K562 (cell line): ENCODE results near the gene DTNBP1. TPM values are rescaled to one million over a fixed set of nuclear protein-coding genes. Genes with fewer than 3 reads are reported as not detected.
A peak's percentile ranks its signal among the peaks of the same experiment; 100 is the strongest.

ENCODE experiments used
- ARID1B ChIP-seq: fragments of 450-650 bp; IDR thresholded peaks from 2 replicates; pipeline ENCODE4 v1.6.1; 2016; ENCODE audit warnings: antibody characterized with exemption, mild to moderate bottlenecking, inconsistent platforms
- CSDE1 ChIP-seq, 2 experiments: fragments of 450-650 bp; IDR thresholded peaks; 2 replicates each; pipeline ENCODE4 v1.6.1; 2016; ENCODE audit warnings: mild to moderate bottlenecking in 1 of 2
- FOSL1 ChIP-seq: fragments of 200-800 bp; sonication (Bioruptor generic); conservative IDR thresholded peaks from 2 replicates; pipeline ENCODE4 v1.6.1; 2016; ENCODE audit warnings: missing genetic modification characterization, missing compliant biosample characterization
- FOXA3 ChIP-seq, 2 experiments: fragments of 450-650 bp in 1 of 2; sonication (generic) in 1 of 2; formaldehyde crosslinking; IDR thresholded peaks in 1 of 2; conservative IDR thresholded peaks in 1 of 2; 2 replicates each; pipeline versions ENCODE4 v1.4.0 to v1.8.0; 2020 to 2022; ENCODE audit warnings: mild to moderate bottlenecking in 2 of 2, missing genetic modification reagents in 1 of 2
- GTF2B ChIP-seq: IDR thresholded peaks from 2 replicates; pipeline ENCODE4 v1.6.1; 2011; ENCODE audit not compliant: insufficient read length; ENCODE audit errors: extremely low read depth
- HDAC3 ChIP-seq: fragments of 450-650 bp; IDR thresholded peaks from 2 replicates; pipeline ENCODE4 v1.6.1; 2018; ENCODE audit warnings: borderline replicate concordance, mild to moderate bottlenecking, moderate library complexity; ENCODE audit not compliant: partially characterized antibody
- KDM2B ChIP-seq: fragments of 250-450 bp; sonication (Bioruptor Pico); IDR thresholded peaks from 2 replicates; pipeline ENCODE4 v1.8.0; 2021; ENCODE audit warnings: mild to moderate bottlenecking, moderate library complexity
- NFRKB ChIP-seq: fragments of 450-650 bp; IDR thresholded peaks from 2 replicates; pipeline ENCODE4 v1.6.1; 2016; ENCODE audit warnings: low read depth
- PTTG1 ChIP-seq: fragments of 450-650 bp; IDR thresholded peaks from 2 replicates; pipeline ENCODE4 v1.6.1; 2016; ENCODE audit warnings: low read depth, mild to moderate bottlenecking, missing genetic modification characterization, missing compliant biosample characterization
- SMARCB1 ChIP-seq: IDR thresholded peaks from 2 replicates; pipeline ENCODE4 v1.6.1; 2011; ENCODE audit warnings: improper control_type of control experiment, low read depth; ENCODE audit not compliant: insufficient read length
- ZNF347 ChIP-seq: fragments of 450-650 bp; formaldehyde crosslinking; IDR thresholded peaks from 2 replicates; pipeline ENCODE4 v1.4.0; 2020; ENCODE audit warnings: low read depth, mild to moderate bottlenecking, moderate library complexity
- ZNF57 ChIP-seq: fragments of 450-650 bp; formaldehyde crosslinking; IDR thresholded peaks from 2 replicates; pipeline ENCODE4 v1.4.0; 2020; ENCODE audit warnings: mild to moderate bottlenecking, moderate library complexity
- polyA plus RNA-seq, 8 experiments: library from polyadenylated mRNA; depleted of rRNA in 4 of 8; stranded (reverse) in 5 of 8; unstranded in 3 of 8; fragments of >200 nt; fragmentation: Nextera tagmentation in 2 of 8; fragmentation: Illumina TruSeq in 1 of 8; extraction: Ambion mirVana in 2 of 8; extraction: Trizol in 1 of 8; gene quantifications; 2 replicates each; pipeline versions ENCODE4 v1.2.1 to v1.2.3, GENCODE V29; 2011 to 2014; ENCODE audit warnings: inconsistent platforms in 1 of 8, missing spikeins in 1 of 8
- total RNA-seq, 7 experiments: library from RNA; depleted of rRNA in 6 of 7; stranded (reverse); fragments of >200 nt in 6 of 7; fragmentation: Illumina TruSeq in 2 of 7; extraction: Trizol in 2 of 7; gene quantifications; 2 replicates each; pipeline versions ENCODE4 v1.2.1 to v1.2.3, GENCODE V29; 2011 to 2021; ENCODE audit warnings: low replicate concordance in 1 of 7
- TF ChIP-seq, protein P1 (sequence below), 2 experiments: fragments of 450-650 bp in 1 of 2; sonication (generic) in 1 of 2; formaldehyde crosslinking in 1 of 2; IDR thresholded peaks; 2 replicates each; pipeline versions ENCODE4 v1.7.1 to v1.9.0; 2016 to 2022; ENCODE audit warnings: inconsistent platforms in 1 of 2, mild to moderate bottlenecking in 1 of 2, missing genetic modification reagents in 1 of 2
- TF ChIP-seq, protein P2 (sequence below): sonication (generic); formaldehyde crosslinking; IDR thresholded peaks from 2 replicates; pipeline ENCODE4 v1.8.1; 2022; ENCODE audit warnings: missing genetic modification reagents

Gene DTNBP1
- total and polyA plus RNA-seq, 9 of the 15 experiments (the other 6 are each of a cell fraction or from before 2014, with no cell fraction given), result 16.7 to 54.5 (median 21.4) TPM

- TF ChIP-seq NFRKB, result peak; percentile 89; the same call in 1 of the 2 replicates
- TF ChIP-seq SMARCB1, result peak; percentile 96
- peak; percentile 35; the same call in 1 of the 2 replicates for TF ChIP-seq FOSL1 (tag)
- TF ChIP-seq, protein P1, sequence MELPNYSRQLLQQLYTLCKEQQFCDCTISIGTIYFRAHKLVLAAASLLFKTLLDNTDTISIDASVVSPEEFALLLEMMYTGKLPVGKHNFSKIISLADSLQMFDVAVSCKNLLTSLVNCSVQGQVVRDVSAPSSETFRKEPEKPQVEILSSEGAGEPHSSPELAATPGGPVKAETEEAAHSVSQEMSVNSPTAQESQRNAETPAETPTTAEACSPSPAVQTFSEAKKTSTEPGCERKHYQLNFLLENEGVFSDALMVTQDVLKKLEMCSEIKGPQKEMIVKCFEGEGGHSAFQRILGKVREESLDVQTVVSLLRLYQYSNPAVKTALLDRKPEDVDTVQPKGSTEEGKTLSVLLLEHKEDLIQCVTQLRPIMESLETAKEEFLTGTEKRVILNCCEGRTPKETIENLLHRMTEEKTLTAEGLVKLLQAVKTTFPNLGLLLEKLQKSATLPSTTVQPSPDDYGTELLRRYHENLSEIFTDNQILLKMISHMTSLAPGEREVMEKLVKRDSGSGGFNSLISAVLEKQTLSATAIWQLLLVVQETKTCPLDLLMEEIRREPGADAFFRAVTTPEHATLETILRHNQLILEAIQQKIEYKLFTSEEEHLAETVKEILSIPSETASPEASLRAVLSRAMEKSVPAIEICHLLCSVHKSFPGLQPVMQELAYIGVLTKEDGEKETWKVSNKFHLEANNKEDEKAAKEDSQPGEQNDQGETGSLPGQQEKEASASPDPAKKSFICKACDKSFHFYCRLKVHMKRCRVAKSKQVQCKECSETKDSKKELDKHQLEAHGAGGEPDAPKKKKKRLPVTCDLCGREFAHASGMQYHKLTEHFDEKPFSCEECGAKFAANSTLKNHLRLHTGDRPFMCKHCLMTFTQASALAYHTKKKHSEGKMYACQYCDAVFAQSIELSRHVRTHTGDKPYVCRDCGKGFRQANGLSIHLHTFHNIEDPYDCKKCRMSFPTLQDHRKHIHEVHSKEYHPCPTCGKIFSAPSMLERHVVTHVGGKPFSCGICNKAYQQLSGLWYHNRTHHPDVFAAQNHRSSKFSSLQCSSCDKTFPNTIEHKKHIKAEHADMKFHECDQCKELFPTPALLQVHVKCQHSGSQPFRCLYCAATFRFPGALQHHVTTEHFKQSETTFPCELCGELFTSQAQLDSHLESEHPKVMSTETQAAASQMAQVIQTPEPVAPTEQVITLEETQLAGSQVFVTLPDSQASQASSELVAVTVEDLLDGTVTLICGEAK (IDR thresholded peaks at IDR 0.05), result no peak
- TF ChIP-seq, protein P1 (CRISPR knock-in tag; IDR thresholded peaks at IDR 0.05), result no peak
- TF ChIP-seq, protein P2, sequence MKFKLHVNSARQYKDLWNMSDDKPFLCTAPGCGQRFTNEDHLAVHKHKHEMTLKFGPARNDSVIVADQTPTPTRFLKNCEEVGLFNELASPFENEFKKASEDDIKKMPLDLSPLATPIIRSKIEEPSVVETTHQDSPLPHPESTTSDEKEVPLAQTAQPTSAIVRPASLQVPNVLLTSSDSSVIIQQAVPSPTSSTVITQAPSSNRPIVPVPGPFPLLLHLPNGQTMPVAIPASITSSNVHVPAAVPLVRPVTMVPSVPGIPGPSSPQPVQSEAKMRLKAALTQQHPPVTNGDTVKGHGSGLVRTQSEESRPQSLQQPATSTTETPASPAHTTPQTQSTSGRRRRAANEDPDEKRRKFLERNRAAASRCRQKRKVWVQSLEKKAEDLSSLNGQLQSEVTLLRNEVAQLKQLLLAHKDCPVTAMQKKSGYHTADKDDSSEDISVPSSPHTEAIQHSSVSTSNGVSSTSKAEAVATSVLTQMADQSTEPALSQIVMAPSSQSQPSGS (CRISPR knock-in tag), result no peak
- TF ChIP-seq ARID1B, result peak; percentile 75
- TF ChIP-seq KDM2B (CRISPR knock-in tag), result no peak
- no peak; the same call in 1 of the 2 replicates for TF ChIP-seq ZNF57 (CRISPR knock-in tag)
- TF ChIP-seq ZNF347 (CRISPR knock-in tag), result no peak
- TF ChIP-seq CSDE1 (IDR thresholded peaks at IDR 0.05), result no peak
- peak; percentile 41; the same call in 1 of the 2 replicates for TF ChIP-seq PTTG1 (tag)
- peak in 1 of 2 experiments; percentile 65; a peak in 2 of 4 replicates for TF ChIP-seq FOXA3 (CRISPR knock-in tag; conservative IDR thresholded peaks at IDR 0.05 in 1 of 2, IDR thresholded peaks at IDR 0.05 in 1 of 2)
- TF ChIP-seq GTF2B, result no peak
- no peak for TF ChIP-seq HDAC3
Observed at GRCh38 chr6:15621203-15622044, 41.4 kb downstream of the DTNBP1 start (continued).
